ENCODE measurements around the gene DDX31.
A peak's percentile ranks its signal among the peaks of the same experiment; 100 is the strongest.

The DDX31 gene

GRCh38 chr9:132631685-132632084 lies 38.1 kb downstream of the DDX31 start:
- no peak for DNase-seq

GRCh38 chr9:132631280-132631679 lies 38.5 kb downstream of the DDX31 start:
- no peak for DNase-seq

DNA sequence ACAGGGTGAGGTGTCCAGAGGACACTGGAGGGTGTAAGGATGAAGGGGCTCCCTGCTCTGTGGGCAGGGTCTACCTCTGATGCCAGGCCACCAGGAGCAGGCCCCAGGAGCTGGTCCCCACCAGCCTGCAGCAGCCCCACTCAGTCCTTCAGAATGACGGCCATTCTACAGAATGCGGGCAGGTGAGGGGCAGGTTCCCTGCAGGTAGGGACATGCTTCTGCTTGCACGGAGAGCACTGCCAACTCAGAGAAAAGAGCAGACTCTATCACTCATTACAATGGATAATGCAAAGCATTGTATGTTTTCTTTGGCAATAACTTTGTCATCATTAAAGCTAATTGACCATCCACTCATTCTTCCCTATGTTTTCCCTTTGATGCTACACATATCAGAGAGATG lies 39.0 kb downstream of the DDX31 start:
- DNase-seq, result peak; percentile 8

GRCh38 chr9:132630116-132630515 lies 39.7 kb downstream of the DDX31 start:
- DNase-seq, result no peak

GRCh38 chr9:132628746-132629145 lies 41.0 kb downstream of the DDX31 start:
- no peak for DNase-seq

GRCh38 chr9:132627594-132627993 lies 42.2 kb downstream of the DDX31 start:
- no peak for DNase-seq

DNA sequence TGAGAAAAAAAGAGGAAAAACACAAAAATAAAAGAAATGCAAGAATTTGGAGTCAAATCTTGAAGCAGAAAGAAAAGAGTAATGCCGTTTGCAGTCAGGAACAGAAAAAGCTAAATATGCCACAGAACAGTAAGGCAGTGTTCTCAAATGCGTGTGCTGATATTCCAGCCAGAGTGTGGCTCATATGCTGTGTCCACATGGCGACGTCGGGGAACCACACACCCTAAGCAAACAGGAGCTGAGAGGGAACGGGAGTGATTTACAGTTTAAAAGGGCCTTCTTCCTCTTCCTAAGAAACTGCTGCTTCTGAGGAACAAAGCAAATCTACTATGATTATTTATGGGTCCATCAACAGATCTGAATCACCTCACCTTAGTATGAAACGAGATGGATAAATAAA lies 42.7 kb downstream of the DDX31 start:
- no peak for DNase-seq

DNA sequence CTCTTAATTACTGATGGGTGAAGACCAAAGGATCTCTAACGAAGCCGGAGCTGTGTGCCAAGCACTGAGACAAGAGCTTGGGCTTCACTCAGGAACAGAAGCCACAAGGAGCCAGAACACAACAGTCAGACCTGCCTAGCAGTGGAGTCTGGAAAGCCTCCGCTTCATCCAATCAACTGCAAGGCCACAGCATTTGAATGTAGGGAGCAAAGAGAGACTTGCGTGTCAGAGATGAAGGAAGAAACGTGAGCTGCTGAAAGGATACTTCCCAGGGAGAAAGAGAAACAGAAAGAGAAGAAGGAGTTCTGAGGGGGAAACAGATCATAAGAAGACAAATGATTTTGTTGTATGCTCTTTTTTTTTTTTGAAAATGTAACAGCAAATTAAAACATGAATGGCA lies 43.5 kb downstream of the DDX31 start:
- no peak for DNase-seq

DNA sequence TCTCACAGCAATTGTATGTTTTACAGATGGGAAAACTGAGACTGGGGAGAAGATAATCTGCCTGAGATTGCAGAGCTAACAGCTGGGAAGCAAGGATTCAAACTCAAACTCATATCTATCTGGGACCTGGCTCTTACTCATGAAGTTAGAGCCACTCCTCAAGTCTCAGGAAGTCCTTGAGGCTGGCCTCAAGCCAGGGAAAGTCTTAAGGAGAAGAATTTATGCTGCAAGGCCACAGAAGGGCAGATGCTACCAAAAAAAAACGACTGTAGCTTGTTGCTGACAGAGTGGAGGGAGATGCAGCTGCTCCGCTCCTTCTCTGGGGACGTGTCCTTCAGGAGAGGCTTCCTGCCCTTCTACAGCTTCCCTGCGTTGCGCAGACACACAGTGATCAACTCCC lies 47.6 kb downstream of the DDX31 start:
- no peak for DNase-seq

GRCh38 chr9:132616725-132617124 lies 53.1 kb downstream of the DDX31 start:
- DNase-seq, result no peak

DNA sequence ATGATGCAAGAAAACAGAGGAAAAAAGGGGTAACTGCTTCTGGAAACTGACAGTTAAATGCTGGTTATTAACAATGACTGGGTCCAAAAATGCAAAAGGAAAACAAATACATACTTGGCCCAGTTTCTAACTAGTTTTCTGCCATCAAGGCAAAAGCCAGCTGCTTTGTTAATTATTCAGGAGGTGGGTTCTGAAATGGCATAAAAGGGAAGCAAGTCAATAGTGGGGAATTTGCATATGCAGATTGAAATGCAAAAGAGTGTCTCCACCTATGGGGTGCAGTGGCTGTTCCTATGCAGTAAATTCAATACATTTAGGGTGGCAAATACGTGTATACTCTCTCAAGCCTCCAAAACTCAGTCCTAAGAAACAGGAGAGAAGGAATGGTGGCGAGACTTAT lies 54.0 kb downstream of the DDX31 start:
- DNase-seq, result no peak

- no peak for DNase-seq
These were observed 55.5 kb downstream of the DDX31 start for GRCh38 chr9:132614324-132614723.

- no peak for DNase-seq
These were observed 59.1 kb downstream of the DDX31 start for GRCh38 chr9:132610661-132611060.

- DNase-seq, result no peak
These were observed 60.0 kb downstream of the DDX31 start for GRCh38 chr9:132609829-132610228.

- no peak for DNase-seq
These were observed 60.6 kb downstream of the DDX31 start for GRCh38 chr9:132609184-132609583.

DNA sequence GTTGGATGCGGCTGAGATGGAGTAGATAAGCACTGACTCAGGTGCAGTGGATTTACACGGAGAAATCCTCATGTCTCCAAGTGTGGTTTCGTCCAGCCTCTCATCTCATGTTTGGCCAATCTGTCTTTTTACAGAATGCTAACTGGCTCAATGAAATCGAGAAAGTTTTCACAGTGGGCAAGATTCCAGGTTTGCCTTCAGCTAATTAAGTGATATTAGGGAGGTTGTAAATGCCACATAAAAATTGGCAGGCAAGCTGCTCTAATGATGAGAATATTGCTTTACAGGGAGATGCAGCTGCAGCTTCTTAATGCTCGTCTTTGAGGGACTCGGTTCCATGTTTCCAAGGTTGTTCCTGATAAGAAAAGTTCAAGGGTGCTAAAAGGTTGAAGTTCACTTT lies 63.7 kb downstream of the DDX31 start:
- DNase-seq, result peak; percentile 48

GRCh38 chr9:132605387-132605786 lies 64.4 kb downstream of the DDX31 start:
- DNase-seq, result no peak

GRCh38 chr9:132602207-132602606 lies 67.6 kb downstream of the DDX31 start:
- no peak for DNase-seq

DNA sequence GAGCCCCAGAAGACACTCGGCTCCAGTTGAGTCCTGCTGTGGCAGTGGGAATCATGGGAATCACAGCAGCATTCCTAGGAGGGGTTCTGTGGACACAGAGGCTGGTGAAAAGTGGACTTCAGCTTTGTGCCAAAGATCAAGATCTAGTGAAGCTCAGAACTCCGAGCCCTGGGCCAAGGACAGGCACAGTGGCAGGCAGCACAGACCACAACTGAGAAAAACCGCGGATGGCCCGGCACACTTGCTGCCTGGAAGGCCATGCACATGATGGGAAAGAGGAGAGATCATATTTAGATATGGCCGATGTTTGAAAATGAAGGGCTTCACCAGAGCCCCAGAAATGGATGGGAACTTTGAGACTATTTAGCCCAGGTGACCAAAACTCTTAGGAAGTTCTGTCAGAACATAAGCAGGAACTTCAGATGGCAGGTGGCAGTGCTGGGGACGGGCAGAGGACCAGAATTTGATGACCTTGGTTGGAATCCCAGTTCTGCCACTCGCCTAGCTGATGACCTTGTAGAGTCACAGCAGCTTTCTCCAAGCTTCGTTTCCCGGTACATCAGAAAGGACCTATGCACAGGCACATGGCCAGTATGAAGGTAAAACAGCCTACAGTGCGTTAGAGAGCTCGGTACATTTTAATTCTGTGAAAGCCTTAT lies 69.3 kb downstream of the DDX31 start:
- DNase-seq, result no peak

GRCh38 chr9:132597073-132597775 lies 72.6 kb downstream of the DDX31 start:
- DNase-seq, result no peak

GRCh38 chr9:132596200-132596599 lies 73.6 kb downstream of the DDX31 start:
- no peak for DNase-seq

DNA sequence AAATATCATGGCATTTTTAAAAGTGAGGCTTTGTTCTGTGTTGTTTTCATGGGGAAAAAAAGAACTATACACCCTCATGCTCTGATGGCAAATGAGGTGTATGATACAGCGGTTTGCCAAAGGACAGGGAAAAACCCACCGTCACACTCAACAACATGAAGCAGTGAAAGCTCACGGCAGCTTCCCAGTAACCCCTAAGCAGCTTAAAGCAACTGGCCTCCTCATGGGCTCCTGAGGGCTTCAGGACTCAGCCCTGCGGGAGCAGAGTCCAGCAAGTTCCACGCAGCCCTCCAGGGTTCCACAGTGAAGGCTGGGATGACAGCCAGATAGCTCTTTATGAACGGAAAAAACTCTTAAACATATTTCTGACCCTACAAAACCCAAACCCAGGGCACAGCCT lies 74.5 kb downstream of the DDX31 start:
- no peak for DNase-seq

DNA sequence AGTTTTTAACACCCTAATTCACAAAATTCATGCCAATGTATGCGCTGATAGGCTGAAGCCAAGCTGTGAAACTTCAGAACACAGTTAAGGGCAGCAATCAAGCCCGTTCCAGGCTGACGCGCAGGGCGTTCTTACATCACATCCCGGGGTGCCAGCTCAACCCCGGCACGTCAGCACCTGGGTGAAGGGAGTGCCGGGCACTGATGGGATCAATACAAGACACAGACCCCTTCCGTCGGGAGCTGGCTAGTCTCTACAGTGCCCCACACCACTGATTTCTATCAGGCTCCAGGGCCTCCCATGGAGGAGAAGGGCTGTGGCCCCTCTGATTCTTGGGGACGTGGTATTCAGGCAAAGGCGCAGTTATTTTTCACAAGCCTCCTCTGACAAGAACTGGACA lies 75.4 kb downstream of the DDX31 start:
- DNase-seq, result no peak

DNA sequence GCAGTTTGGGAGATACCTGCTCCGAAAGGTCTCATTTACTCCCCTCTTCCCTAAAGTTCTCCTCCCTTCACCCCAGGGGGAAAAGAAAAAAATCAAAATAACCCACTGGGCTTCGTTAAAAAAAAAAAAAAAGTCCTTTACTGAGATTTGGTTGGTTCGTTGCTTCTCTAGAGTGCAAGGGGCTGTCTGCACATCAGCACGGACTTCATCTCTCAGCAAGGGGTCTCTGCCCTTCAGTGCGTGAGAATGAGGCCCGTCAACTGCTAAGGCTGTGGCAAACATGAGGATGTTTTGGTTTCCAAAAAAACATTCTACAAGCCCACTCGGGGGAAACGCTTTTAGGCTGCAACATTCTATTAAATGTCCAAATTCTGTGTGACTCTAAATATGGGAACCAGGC lies 77.3 kb downstream of the DDX31 start:
- DNase-seq, result no peak

DNA sequence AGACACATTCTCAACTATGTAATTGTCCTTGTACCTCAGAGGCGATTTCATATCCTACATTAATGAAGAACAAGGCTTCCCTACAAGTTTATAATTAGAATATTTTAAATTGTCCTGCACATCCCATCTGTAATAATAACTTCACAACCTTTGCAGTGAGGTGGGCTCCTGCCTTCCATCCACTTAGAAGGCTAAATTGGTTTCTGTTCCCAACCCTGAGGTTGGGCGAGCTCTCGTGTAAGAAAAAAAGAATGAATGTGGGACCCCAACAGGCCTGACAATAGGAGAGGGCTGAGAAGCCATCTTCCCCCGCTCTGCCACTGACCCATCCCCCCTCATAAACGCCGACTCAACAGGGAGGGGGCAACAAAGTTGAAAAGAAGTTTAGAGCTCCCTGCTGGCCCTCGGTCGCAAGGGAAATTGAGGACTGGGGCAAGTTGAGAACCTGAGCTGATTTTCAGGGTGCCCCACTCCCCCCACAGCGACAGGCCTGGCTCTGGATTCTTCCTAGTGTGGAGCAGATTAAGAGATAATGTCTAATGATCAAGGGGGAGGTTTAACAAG lies 78.0 kb downstream of the DDX31 start:
- DNase-seq, result no peak
